SJSA1 (cell line): ENCODE data around the gene PRDM16. TPM values are rescaled to one million over a fixed set of nuclear protein-coding genes. Genes with fewer than 3 reads are reported as not detected.

ENCODE experiments used
- DNase-seq, 2 experiments: peaks; one replicate each; pipeline ENCODE4 v3.0.0-alpha.2; 2015 to 2020; ENCODE audit warnings: low spot score in 2 of 2, low read depth in 1 of 2
- H3K27ac ChIP-seq: fragments of 250-450 bp; sonication (Bioruptor Pico); 2 replicates; pipeline ENCODE4 v1.5.1; 2020; ENCODE audit warnings: mild to moderate bottlenecking, moderate library complexity
- H3K27me3 ChIP-seq: fragments of 250-450 bp; sonication (Bioruptor Pico); replicated peaks from 2 replicates; pipeline ENCODE4 v1.5.1; 2020; ENCODE audit warnings: mild to moderate bottlenecking, moderate library complexity
- H3K36me3 ChIP-seq: fragments of 250-450 bp; sonication (Bioruptor Pico); 2 replicates; pipeline ENCODE4 v1.5.1; 2020; ENCODE audit warnings: mild to moderate bottlenecking
- H3K4me1 ChIP-seq: fragments of 250-450 bp; sonication (Bioruptor Pico); replicated peaks from 2 replicates; pipeline ENCODE4 v1.6.1; 2021; ENCODE audit warnings: mild to moderate bottlenecking
- H3K4me3 ChIP-seq: fragments of 250-450 bp; sonication (Bioruptor Pico); 2 replicates; pipeline ENCODE4 v1.5.1; 2020; ENCODE audit warnings: mild to moderate bottlenecking
- H3K9me3 ChIP-seq: fragments of 250-450 bp; sonication (Bioruptor Pico); replicated peaks from 2 replicates; pipeline ENCODE4 v1.5.1; 2020; ENCODE audit warnings: mild to moderate bottlenecking
- total RNA-seq: library from RNA; depleted of rRNA; stranded (reverse); fragments of >200 nt; shearing (Covaris generic); gene quantifications from 2 replicates; pipeline ENCODE4 v1.2.3, GENCODE V29; 2014

The PRDM16 gene
- total RNA-seq, 1 experiment from 2014 or later, result 0.05 TPM

GRCh38 chr1:3145532-3146325 lies 76.7 kb downstream of the PRDM16 start:
- Histone ChIP-seq H3K36me3 (no peaks in the 10 kb centered on the region), H3K4me3 (no peak overlapping the region), H3K27ac (no peak overlapping the region), H3K27me3 (no peaks in the 10 kb centered on the region), H3K4me1 (no peaks in the 10 kb centered on the region), H3K9me3 (no peaks in the 10 kb centered on the region)
- DNase-seq, result no peak

- Histone ChIP-seq H3K4me1 (no peaks in the 10 kb centered on the region), H3K9me3 (no peaks in the 10 kb centered on the region), H3K27ac (no peak overlapping the region), H3K36me3 (no peaks in the 10 kb centered on the region), H3K27me3 (no peaks in the 10 kb centered on the region), H3K4me3 (no peak overlapping the region)
- no peak for DNase-seq
Measured at GRCh38 chr1:3146458-3146857, 77.5 kb downstream of the PRDM16 start.

- H3K4me3 ChIP-seq, result no peak overlapping the region
- no peaks in the 10 kb centered on the region for H3K4me1 ChIP-seq
- H3K36me3 ChIP-seq, result no peaks in the 10 kb centered on the region
- no peaks in the 10 kb centered on the region for H3K27me3 ChIP-seq
- H3K9me3 ChIP-seq, result no peaks in the 10 kb centered on the region
- no peak overlapping the region for H3K27ac ChIP-seq
- no peak for DNase-seq
Measured at GRCh38 chr1:3146907-3147306, 77.9 kb downstream of the PRDM16 start.

- no peaks in the 10 kb centered on the region for H3K36me3 ChIP-seq
- no peak overlapping the region for H3K4me3 ChIP-seq
- no peaks in the 10 kb centered on the region for H3K9me3 ChIP-seq
- no peak for DNase-seq
- H3K27ac ChIP-seq, result no peak overlapping the region
- H3K4me1 ChIP-seq, result no peaks in the 10 kb centered on the region
- H3K27me3 ChIP-seq, result no peaks in the 10 kb centered on the region
Measured at GRCh38 chr1:3148171-3148570, 79.2 kb downstream of the PRDM16 start.

GRCh38 chr1:3149277-3149676 lies 80.3 kb downstream of the PRDM16 start:
- DNase-seq, result no peak
- H3K4me1 ChIP-seq, result no peaks in the 10 kb centered on the region
- H3K9me3 ChIP-seq, result no peaks in the 10 kb centered on the region
- no peak overlapping the region for H3K4me3 ChIP-seq
- no peak overlapping the region for H3K27ac ChIP-seq
- no peaks in the 10 kb centered on the region for H3K27me3 ChIP-seq
- no peaks in the 10 kb centered on the region for H3K36me3 ChIP-seq

GRCh38 chr1:3151456-3151855 lies 82.5 kb downstream of the PRDM16 start:
- Histone ChIP-seq H3K27ac (no peak overlapping the region), H3K9me3 (no peaks in the 10 kb centered on the region), H3K27me3 (no peaks in the 10 kb centered on the region), H3K36me3 (no peaks in the 10 kb centered on the region), H3K4me1 (no peaks in the 10 kb centered on the region), H3K4me3 (no peak overlapping the region)
- no peak for DNase-seq

- Histone ChIP-seq H3K4me1 (no peaks in the 10 kb centered on the region), H3K36me3 (no peaks in the 10 kb centered on the region), H3K9me3 (no peaks in the 10 kb centered on the region), H3K4me3 (no peak overlapping the region), H3K27ac (no peak overlapping the region), H3K27me3 (no peaks in the 10 kb centered on the region)
- DNase-seq, result no peak
Measured at GRCh38 chr1:3152143-3152542, 83.1 kb downstream of the PRDM16 start.

- Histone ChIP-seq H3K4me3 (no peak overlapping the region), H3K27me3 (no peaks in the 10 kb centered on the region), H3K9me3 (no peaks in the 10 kb centered on the region), H3K4me1 (no peaks in the 10 kb centered on the region), H3K27ac (no peak overlapping the region), H3K36me3 (no peaks in the 10 kb centered on the region)
- no peak for DNase-seq
Measured at GRCh38 chr1:3153197-3153596, 84.2 kb downstream of the PRDM16 start.

GRCh38 chr1:3153902-3154795 lies 85.1 kb downstream of the PRDM16 start:
- Histone ChIP-seq H3K4me1 (no peaks in the 10 kb centered on the region), H3K36me3 (no peaks in the 10 kb centered on the region), H3K27ac (no peak overlapping the region), H3K27me3 (no peaks in the 10 kb centered on the region), H3K9me3 (no peaks in the 10 kb centered on the region), H3K4me3 (no peak overlapping the region)
- no peak for DNase-seq

- no peaks in the 10 kb centered on the region for H3K36me3 ChIP-seq
- no peaks in the 10 kb centered on the region for H3K27me3 ChIP-seq
- DNase-seq, result no peak
- no peak overlapping the region for H3K27ac ChIP-seq
- no peaks in the 10 kb centered on the region for H3K4me1 ChIP-seq
- H3K4me3 ChIP-seq, result no peak overlapping the region
- H3K9me3 ChIP-seq, result no peaks in the 10 kb centered on the region
Measured at GRCh38 chr1:3155056-3155925, 86.3 kb downstream of the PRDM16 start.

- no peak for DNase-seq
- Histone ChIP-seq H3K36me3 (no peaks in the 10 kb centered on the region), H3K4me3 (no peak overlapping the region), H3K27ac (no peak overlapping the region), H3K9me3 (no peaks in the 10 kb centered on the region), H3K4me1 (no peaks in the 10 kb centered on the region), H3K27me3 (no peaks in the 10 kb centered on the region)
Measured at GRCh38 chr1:3155926-3156220, 86.9 kb downstream of the PRDM16 start.

- DNase-seq, result no peak
- Histone ChIP-seq H3K36me3 (no peaks in the 10 kb centered on the region), H3K9me3 (no peaks in the 10 kb centered on the region), H3K4me1 (no peaks in the 10 kb centered on the region), H3K4me3 (no peak overlapping the region), H3K27ac (no peak overlapping the region), H3K27me3 (no peaks in the 10 kb centered on the region)
Measured at GRCh38 chr1:3156936-3157335, 87.9 kb downstream of the PRDM16 start.

GRCh38 chr1:3158347-3158746 lies 89.3 kb downstream of the PRDM16 start:
- no peaks in the 10 kb centered on the region for H3K27me3 ChIP-seq
- H3K27ac ChIP-seq, result no peak overlapping the region
- H3K4me3 ChIP-seq, result no peak overlapping the region
- H3K4me1 ChIP-seq, result no peaks in the 10 kb centered on the region
- no peaks in the 10 kb centered on the region for H3K9me3 ChIP-seq
- no peaks in the 10 kb centered on the region for H3K36me3 ChIP-seq
- no peak for DNase-seq

- no peak overlapping the region for H3K27ac ChIP-seq
- H3K4me1 ChIP-seq, result no peaks in the 10 kb centered on the region
- DNase-seq, result no peak
- H3K27me3 ChIP-seq, result no peaks in the 10 kb centered on the region
- H3K9me3 ChIP-seq, result no peaks in the 10 kb centered on the region
- no peak overlapping the region for H3K4me3 ChIP-seq
- no peaks in the 10 kb centered on the region for H3K36me3 ChIP-seq
Measured at GRCh38 chr1:3159121-3159520, 90.1 kb downstream of the PRDM16 start.
